ENCODE data around the gene TNFAIP8.

TNFAIP8 gene

DNA sequence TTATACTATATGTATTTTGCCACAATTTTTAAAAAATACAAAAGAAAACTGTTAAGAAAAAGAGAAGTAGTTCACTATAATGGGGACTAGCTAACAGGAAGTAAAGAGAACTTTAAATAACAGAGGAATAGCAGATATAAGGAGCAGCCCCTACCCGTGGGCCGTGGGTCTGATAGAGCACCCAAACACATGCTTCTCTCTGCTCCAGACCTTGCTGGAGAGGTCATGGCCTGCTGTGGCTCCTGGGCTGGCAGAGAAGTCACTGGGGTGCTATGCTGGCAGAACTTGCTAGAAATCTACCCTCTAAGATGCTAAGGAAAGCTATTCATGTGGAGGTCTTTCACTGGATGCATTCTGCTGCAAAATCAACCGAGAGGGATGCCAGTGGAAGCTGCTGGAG is 10.0 kb upstream of the TNFAIP8 start:
- no peak for DNase-seq (ENCODE audit: low spot score in 2 of 2)
- H3K9me3 ChIP-seq, result no peaks in the 10 kb centered on the region
- in situ Hi-C loops (cut with MboI; ENCODE audit: low sequenced_read_pairs), result no loop called here
- no peaks in the 10 kb centered on the region for H3K36me3 ChIP-seq (replicated peaks)
- H3K27me3 ChIP-seq (ENCODE audit: low read depth), result no peaks in the 10 kb centered on the region
- H3K4me1 ChIP-seq, result peaks cover 3% of the 10 kb centered on the region; the same call in 1 of the 2 replicates
- no peak overlapping the region for H3K4me3 ChIP-seq

GRCh38 chr5:119346394-119346793 is 9.4 kb upstream of the TNFAIP8 start:
- in situ Hi-C loops (cut with MboI; ENCODE audit: low sequenced_read_pairs), result no loop called here
- no peak for DNase-seq (ENCODE audit: low spot score in 2 of 2)
- Histone ChIP-seq H3K9me3 (no peaks in the 10 kb centered on the region), H3K4me1 (peaks cover 3% of the 10 kb centered on the region; the same call in 1 of the 2 replicates), H3K4me3 (no peak overlapping the region), H3K27me3 (ENCODE audit: low read depth) (no peaks in the 10 kb centered on the region), H3K36me3 (replicated peaks) (no peaks in the 10 kb centered on the region)

GRCh38 chr5:119347574-119347973 is 8.2 kb upstream of the TNFAIP8 start:
- in situ Hi-C loops (cut with MboI; ENCODE audit: low sequenced_read_pairs), result no loop called here
- Histone ChIP-seq H3K36me3 (replicated peaks) (no peaks in the 10 kb centered on the region), H3K4me1 (peaks cover 3% of the 10 kb centered on the region), H3K9me3 (no peaks in the 10 kb centered on the region), H3K4me3 (no peak overlapping the region), H3K27me3 (ENCODE audit: low read depth) (no peaks in the 10 kb centered on the region)
- no peak for DNase-seq (ENCODE audit: low spot score in 2 of 2)

GRCh38 chr5:119347991-119348390 is 7.8 kb upstream of the TNFAIP8 start:
- peaks cover 6% of the 10 kb centered on the region for H3K4me1 ChIP-seq
- no peak for DNase-seq (ENCODE audit: low spot score in 2 of 2)
- in situ Hi-C loops (cut with MboI; ENCODE audit: low sequenced_read_pairs), result no loop called here

GRCh38 chr5:119353213-119353612 is 2.6 kb upstream of the TNFAIP8 start:
- no peak overlapping the region for H3K4me3 ChIP-seq
- no peaks in the 10 kb centered on the region for H3K36me3 ChIP-seq (replicated peaks)
- peaks cover 38% of the 10 kb centered on the region for H3K4me1 ChIP-seq
- DNase-seq (ENCODE audit: low spot score in 2 of 2), result peak in 1 of 2 experiments; percentile 22
- H3K9me3 ChIP-seq, result no peaks in the 10 kb centered on the region
- no peaks in the 10 kb centered on the region for H3K27me3 ChIP-seq (ENCODE audit: low read depth)
- in situ Hi-C loops (cut with MboI; ENCODE audit: low sequenced_read_pairs), result no loop called here

More at GRCh38 chr5:119347991-119348390, 7.8 kb upstream of the TNFAIP8 start:
- Histone ChIP-seq H3K36me3 (replicated peaks) (no peaks in the 10 kb centered on the region), H3K9me3 (no peaks in the 10 kb centered on the region), H3K27me3 (ENCODE audit: low read depth) (no peaks in the 10 kb centered on the region), H3K4me3 (no peak overlapping the region)

- H3K4me3 ChIP-seq, result no peak overlapping the region
- no peaks in the 10 kb centered on the region for H3K9me3 ChIP-seq
- no peaks in the 10 kb centered on the region for H3K27me3 ChIP-seq (ENCODE audit: low read depth)
- in situ Hi-C loops (cut with MboI; ENCODE audit: low sequenced_read_pairs), result no loop called here
- H3K4me1 ChIP-seq, result peaks cover 41% of the 10 kb centered on the region
- H3K36me3 ChIP-seq (replicated peaks), result no peaks in the 10 kb centered on the region
- DNase-seq (ENCODE audit: low spot score in 2 of 2), result no peak
Measured at GRCh38 chr5:119353686-119354366, 2.0 kb upstream of the TNFAIP8 start.

- DNase-seq (ENCODE audit: low spot score in 2 of 2), result no peak
- Histone ChIP-seq H3K27me3 (ENCODE audit: low read depth) (no peaks in the 10 kb centered on the region), H3K4me3 (no peak overlapping the region), H3K9me3 (no peaks in the 10 kb centered on the region), H3K4me1 (peaks cover 37% of the 10 kb centered on the region), H3K36me3 (replicated peaks) (no peaks in the 10 kb centered on the region)
- in situ Hi-C loops (cut with MboI; ENCODE audit: low sequenced_read_pairs), result no loop called here
Measured at GRCh38 chr5:119354537-119355243, 1.1 kb upstream of the TNFAIP8 start.

DNA sequence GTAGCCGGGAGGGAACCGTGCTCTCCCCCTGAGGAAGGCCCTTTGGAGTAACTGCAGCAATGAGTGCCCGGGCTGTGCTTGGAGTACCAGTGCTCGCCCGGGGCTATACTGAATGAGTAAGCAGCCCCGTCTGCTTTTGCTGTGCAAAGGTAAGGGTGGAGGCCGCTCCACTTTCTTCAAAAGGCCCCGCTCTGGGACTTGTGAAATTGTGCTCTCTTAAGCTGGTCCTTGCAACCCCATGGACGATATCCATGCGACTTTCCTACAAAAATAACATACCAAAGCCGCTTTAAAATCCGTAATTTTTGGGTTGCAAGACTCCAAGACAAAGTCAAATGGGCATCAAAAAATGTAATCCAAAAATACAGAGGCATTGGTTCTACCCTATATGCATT is 578 bp upstream of the TNFAIP8 start:
- H3K4me3 ChIP-seq, result peak overlapping the region; percentile 32
- H3K4me1 ChIP-seq, result peaks cover 37% of the 10 kb centered on the region
- no peaks in the 10 kb centered on the region for H3K36me3 ChIP-seq (replicated peaks)
- in situ Hi-C loops (cut with MboI; ENCODE audit: low sequenced_read_pairs), result no loop called here
- H3K9me3 ChIP-seq, result no peaks in the 10 kb centered on the region
- H3K27me3 ChIP-seq (ENCODE audit: low read depth), result no peaks in the 10 kb centered on the region
- DNase-seq (ENCODE audit: low spot score in 2 of 2), result peak in 1 of 2 experiments; percentile 30

GRCh38 chr5:119356612-119357188 is 881 bp downstream of the TNFAIP8 start:
- peak overlapping the region; percentile 32 for H3K4me3 ChIP-seq
- peak in 1 of 2 experiments; percentile 22 for DNase-seq (ENCODE audit: low spot score in 2 of 2)
- no peaks in the 10 kb centered on the region for H3K36me3 ChIP-seq (replicated peaks)
- H3K4me1 ChIP-seq, result peaks cover 37% of the 10 kb centered on the region
- no peaks in the 10 kb centered on the region for H3K27me3 ChIP-seq (ENCODE audit: low read depth)
- in situ Hi-C loops (cut with MboI; ENCODE audit: low sequenced_read_pairs), result no loop called here
- no peaks in the 10 kb centered on the region for H3K9me3 ChIP-seq

DNA sequence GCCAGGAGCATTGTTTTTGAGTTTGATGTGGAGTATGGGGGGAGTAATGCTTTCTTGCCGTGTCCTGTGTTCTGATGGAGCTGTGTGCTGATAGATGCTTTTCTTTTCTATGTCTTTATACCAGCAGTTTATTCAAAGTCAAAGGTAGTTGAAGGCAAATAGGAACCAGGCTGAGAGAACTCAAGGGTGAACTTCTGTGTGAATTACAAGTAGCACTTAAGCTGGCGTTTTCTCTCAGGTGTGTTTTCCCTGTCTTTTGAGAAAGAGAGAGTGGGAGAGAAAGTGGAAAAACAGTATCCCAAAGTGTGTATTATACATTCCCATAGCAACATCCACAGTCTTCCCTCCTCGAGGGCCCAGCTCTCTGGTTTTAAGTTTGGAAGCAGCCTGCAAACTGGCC is 1.5 kb downstream of the TNFAIP8 start:
- Histone ChIP-seq H3K36me3 (replicated peaks) (no peaks in the 10 kb centered on the region), H3K9me3 (no peaks in the 10 kb centered on the region), H3K4me1 (peaks cover 37% of the 10 kb centered on the region), H3K4me3 (no peak overlapping the region), H3K27me3 (ENCODE audit: low read depth) (no peaks in the 10 kb centered on the region)
- in situ Hi-C loops (cut with MboI; ENCODE audit: low sequenced_read_pairs), result no loop called here
- no peak for DNase-seq (ENCODE audit: low spot score in 2 of 2)

DNA sequence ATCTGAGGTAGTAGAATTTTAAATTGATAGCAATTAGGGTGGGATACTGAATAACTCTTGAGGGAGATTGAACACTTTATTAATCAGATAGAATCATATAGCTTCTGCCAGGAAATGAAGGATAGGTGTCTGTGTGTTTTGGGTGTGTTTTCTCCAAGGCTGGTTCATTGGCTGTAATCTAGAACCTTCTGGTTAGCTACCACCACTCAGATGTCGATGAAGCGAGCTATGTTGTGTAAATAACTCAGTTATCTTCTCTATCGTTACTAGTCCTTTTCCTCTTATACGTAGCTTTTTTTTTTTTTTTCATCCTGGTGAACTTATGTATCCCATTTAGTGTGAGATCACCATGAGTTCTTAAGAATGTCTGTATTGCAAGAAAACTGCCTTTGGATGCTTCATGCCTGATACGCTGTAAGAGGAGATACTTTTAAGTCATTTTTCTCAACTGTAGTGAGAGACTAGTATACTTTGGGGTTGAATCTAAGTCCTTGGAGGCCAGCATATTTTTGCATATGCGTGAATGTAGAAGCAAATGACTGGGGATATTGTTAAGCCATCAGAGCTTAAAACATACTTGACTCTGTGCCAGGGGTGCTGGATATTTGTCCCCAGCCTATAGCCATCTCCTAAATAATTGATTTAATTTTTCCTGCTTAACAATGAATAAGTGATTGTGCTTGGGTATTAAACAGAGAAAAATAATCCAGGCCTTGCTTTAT is 2.1 kb downstream of the TNFAIP8 start:
- H3K4me1 ChIP-seq, result peaks cover 35% of the 10 kb centered on the region
- no peak overlapping the region for H3K4me3 ChIP-seq
- H3K27me3 ChIP-seq (ENCODE audit: low read depth), result no peaks in the 10 kb centered on the region
- DNase-seq (ENCODE audit: low spot score in 2 of 2), result peak; percentile 26 to 52
- in situ Hi-C loops (cut with MboI; ENCODE audit: low sequenced_read_pairs), result no loop called here
- H3K36me3 ChIP-seq (replicated peaks), result no peaks in the 10 kb centered on the region
- no peaks in the 10 kb centered on the region for H3K9me3 ChIP-seq

DNA sequence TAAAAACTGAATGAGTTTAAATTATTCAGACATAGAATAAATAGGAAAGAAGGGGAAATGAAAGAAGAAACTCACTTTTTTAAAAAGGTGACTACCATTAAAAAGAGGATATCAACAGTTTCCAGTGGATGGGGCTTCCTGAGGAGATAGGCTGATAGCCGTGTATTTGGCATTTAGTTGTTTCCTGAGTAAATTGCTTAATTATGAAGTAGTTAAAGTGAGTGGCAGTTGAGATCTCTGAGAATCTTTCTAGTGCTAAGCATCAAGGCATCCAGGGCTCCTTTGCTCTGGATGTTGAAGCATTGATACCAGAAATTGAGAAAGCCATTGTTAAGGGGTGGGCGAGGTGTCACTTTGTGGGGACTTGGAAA is 2.7 kb downstream of the TNFAIP8 start:
- Histone ChIP-seq H3K9me3 (no peaks in the 10 kb centered on the region), H3K4me3 (no peak overlapping the region)

GRCh38 chr5:119358901-119359603 is 3.2 kb downstream of the TNFAIP8 start:
- in situ Hi-C loops (cut with MboI; ENCODE audit: low sequenced_read_pairs), result no loop called here
- Histone ChIP-seq H3K4me3 (no peak overlapping the region), H3K27me3 (ENCODE audit: low read depth) (no peaks in the 10 kb centered on the region), H3K9me3 (no peaks in the 10 kb centered on the region), H3K36me3 (replicated peaks) (no peaks in the 10 kb centered on the region), H3K4me1 (peaks cover 27% of the 10 kb centered on the region)
- no peak for DNase-seq (ENCODE audit: low spot score in 2 of 2)

More for the DNA sequence above, 2.7 kb downstream of the TNFAIP8 start:
- Histone ChIP-seq H3K4me1 (peaks cover 30% of the 10 kb centered on the region), H3K27me3 (ENCODE audit: low read depth) (no peaks in the 10 kb centered on the region), H3K36me3 (replicated peaks) (no peaks in the 10 kb centered on the region)
- in situ Hi-C loops (cut with MboI; ENCODE audit: low sequenced_read_pairs), result no loop called here
- DNase-seq (ENCODE audit: low spot score in 2 of 2), result no peak
